Progenitor cell of endocrine pancreas (in vitro differentiated cells): ENCODE measurements around the gene CDH2. TPM values are rescaled to one million over a fixed set of nuclear protein-coding genes. Genes with fewer than 3 reads are reported as not detected.
"Not testable (repeated sequence)": the region's sequence is repeated elsewhere in the genome, so short reads cannot be mapped to it uniquely, and the experiment has no call there.

Experiments used
- DNase-seq: peaks from one replicate; pipeline ENCODE4 v3.0.0; 2021; ENCODE audit warnings: low spot score; ENCODE audit not compliant: unreplicated experiment
- H3K27ac Mint-ChIP-seq: 2 replicates; pipeline ENCODE4 v1.8.0; 2021; ENCODE audit warnings: mild to moderate bottlenecking, moderate library complexity, mixed read lengths
- H3K27me3 Mint-ChIP-seq: 2 replicates; pipeline ENCODE4 v1.8.0; 2021; ENCODE audit warnings: mixed read lengths
- H3K36me3 Mint-ChIP-seq: 2 replicates; pipeline ENCODE4 v1.8.0; 2022; ENCODE audit warnings: mixed read lengths; ENCODE audit not compliant: insufficient read depth
- H3K4me1 Mint-ChIP-seq: 2 replicates; pipeline ENCODE4 v1.8.0; 2021; ENCODE audit warnings: low read depth, mixed read lengths
- H3K4me3 Mint-ChIP-seq: 2 replicates; pipeline ENCODE4 v1.8.0; 2021; ENCODE audit warnings: low read depth, mild to moderate bottlenecking, moderate library complexity, mixed read lengths
- H3K9me3 Mint-ChIP-seq: 2 replicates; pipeline ENCODE4 v1.8.0; 2021; ENCODE audit warnings: low read depth, mixed read lengths
- CTCF ChIP-seq: fragments of 200-600 bp; sonication (generic); IDR thresholded peaks from one replicate; pipeline ENCODE4 v1.5.0; 2021; ENCODE audit warnings: antibody characterized with exemption, mild to moderate bottlenecking; ENCODE audit not compliant: unreplicated experiment
- total RNA-seq: library from RNA; stranded (reverse); gene quantifications from 2 replicates; pipeline ENCODE4 v1.2.1, GENCODE V29; 2021

Gene CDH2
- total RNA-seq, 1 donor from 2014 or later = 197 TPM

GRCh38 chr18:27921904-27922751 is 254.8 kb downstream of the CDH2 start:
- Mint-ChIP-seq H3K36me3 (no peaks in the 10 kb centered on the region), H3K9me3 (peaks cover 3% of the 10 kb centered on the region), H3K4me1 (peaks cover 11% of the 10 kb centered on the region), H3K27ac (peak overlapping the region; percentile 27), H3K27me3 (no peaks in the 10 kb centered on the region), H3K4me3 (no peak overlapping the region)
- TF ChIP-seq CTCF = no peak
- DNase-seq = no peak

GRCh38 chr18:27921392-27921791 is 255.5 kb downstream of the CDH2 start:
- Mint-ChIP-seq H3K27me3 (no peaks in the 10 kb centered on the region), H3K9me3 (peaks cover 3% of the 10 kb centered on the region), H3K36me3 (no peaks in the 10 kb centered on the region), H3K27ac (no peak overlapping the region), H3K4me3 (no peak overlapping the region), H3K4me1 (peaks cover 11% of the 10 kb centered on the region)
- no peak for DNase-seq
- TF ChIP-seq CTCF = no peak

- H3K27ac Mint-ChIP-seq = no peak overlapping the region
- H3K4me1 Mint-ChIP-seq = peaks cover 11% of the 10 kb centered on the region
- no peak for TF ChIP-seq CTCF
- no peaks in the 10 kb centered on the region for H3K9me3 Mint-ChIP-seq
- H3K36me3 Mint-ChIP-seq = no peaks in the 10 kb centered on the region
- H3K4me3 Mint-ChIP-seq = no peak overlapping the region
- DNase-seq = no peak
- no peaks in the 10 kb centered on the region for H3K27me3 Mint-ChIP-seq
Measured at GRCh38 chr18:27920836-27921235, 256.1 kb downstream of the CDH2 start.

- not testable (repeated sequence) for DNase-seq, H3K36me3 Mint-ChIP-seq, H3K4me1 Mint-ChIP-seq, H3K27ac Mint-ChIP-seq, H3K4me3 Mint-ChIP-seq
- Mint-ChIP-seq H3K9me3 (peaks cover 39% of the 10 kb centered on the region), H3K27me3 (peaks cover 18% of the 10 kb centered on the region)
Measured at GRCh38 chr18:27906189-27906588, 270.7 kb downstream of the CDH2 start.

GRCh38 chr18:27903906-27904305 is 273.0 kb downstream of the CDH2 start:
- Mint-ChIP-seq H3K27me3 (peaks cover 23% of the 10 kb centered on the region), H3K36me3 (peaks cover 3% of the 10 kb centered on the region), H3K4me3 (no peak overlapping the region), H3K4me1 (peaks cover 19% of the 10 kb centered on the region), H3K27ac (no peak overlapping the region), H3K9me3 (peaks cover 29% of the 10 kb centered on the region)
- no peak for DNase-seq
- no peak for TF ChIP-seq CTCF
